Astrocyte (in vitro differentiated cells and primary cell): ENCODE results near the gene ABCC1. TPM values are rescaled to one million over a fixed set of nuclear protein-coding genes. Genes with fewer than 3 reads are reported as not detected.
"Not testable (repeated sequence)": the region's sequence is repeated elsewhere in the genome, so short reads cannot be mapped to it uniquely, and the experiment has no call there.

Experiments used
- DNase-seq: peaks from one replicate; pipeline ENCODE4 v3.0.0-alpha.2; 2010; ENCODE audit warnings: low read depth
- FAIRE-seq: peaks from 2 replicates; lab custom pipeline; 2011; peaks lifted over from hg19 to GRCh38; lab: Jason Lieb, UNC
- H2AFZ ChIP-seq: 2 replicates; pipeline ENCODE4 v1.6.0; 2012; ENCODE audit warnings: low read depth, low read length, inconsistent platforms
- H3K27ac ChIP-seq: 2 replicates; pipeline ENCODE4 v1.5.1; 2011; ENCODE audit warnings: low read depth, low read length, inconsistent platforms
- H3K27me3 ChIP-seq: 2 replicates; pipeline ENCODE4 v1.6.0; 2011; ENCODE audit warnings: low read length, inconsistent platforms; ENCODE audit not compliant: insufficient read depth
- H3K36me3 ChIP-seq: 2 replicates; pipeline ENCODE4 v1.5.1; 2011; ENCODE audit warnings: low read length, inconsistent platforms; ENCODE audit not compliant: insufficient read depth
- H3K4me1 ChIP-seq: 2 replicates; pipeline ENCODE4 v1.5.1; 2011; ENCODE audit warnings: low read length, inconsistent platforms; ENCODE audit not compliant: insufficient read depth
- H3K4me2 ChIP-seq: 2 replicates; pipeline ENCODE4 v1.6.0; 2012; ENCODE audit warnings: low read length, inconsistent platforms
- H3K4me3 ChIP-seq: 2 replicates; pipeline ENCODE4 v1.5.1; 2011; ENCODE audit warnings: low read depth, mild to moderate bottlenecking, low read length, inconsistent platforms; ENCODE audit not compliant: insufficient read depth
- H3K79me2 ChIP-seq: 2 replicates; pipeline ENCODE4 v1.6.0; 2012; ENCODE audit warnings: mild to moderate bottlenecking, low read length, inconsistent platforms; ENCODE audit not compliant: insufficient read depth
- H3K9ac ChIP-seq: 2 replicates; pipeline ENCODE4 v1.6.0; 2012; ENCODE audit warnings: mild to moderate bottlenecking, low read length, inconsistent platforms
- H3K9me3 ChIP-seq: 2 replicates; pipeline ENCODE4 v1.5.1; 2012; ENCODE audit warnings: low read depth, mild to moderate bottlenecking, low read length, inconsistent platforms; ENCODE audit not compliant: insufficient read depth
- H4K20me1 ChIP-seq: 2 replicates; pipeline ENCODE4 v1.6.0; 2012; ENCODE audit warnings: low read length, inconsistent platforms; ENCODE audit not compliant: insufficient read depth
- H3K27ac Mint-ChIP-seq: one replicate; pipeline ENCODE4 v1.8.0; 2021; ENCODE audit warnings: mild to moderate bottlenecking, mixed read lengths; ENCODE audit not compliant: unreplicated experiment
- H3K27me3 Mint-ChIP-seq: one replicate; pipeline ENCODE4 v1.8.0; 2021; ENCODE audit warnings: low read depth, mixed read lengths; ENCODE audit not compliant: unreplicated experiment
- H3K36me3 Mint-ChIP-seq: one replicate; pipeline ENCODE4 v1.8.0; 2021; ENCODE audit warnings: low read depth, mixed read lengths; ENCODE audit not compliant: unreplicated experiment
- H3K4me1 Mint-ChIP-seq: one replicate; pipeline ENCODE4 v1.8.0; 2021; ENCODE audit warnings: low read depth, mixed read lengths; ENCODE audit not compliant: unreplicated experiment
- H3K4me3 Mint-ChIP-seq: one replicate; pipeline ENCODE4 v1.8.0; 2021; ENCODE audit warnings: mild to moderate bottlenecking, moderate library complexity, mixed read lengths; ENCODE audit not compliant: unreplicated experiment
- H3K9me3 Mint-ChIP-seq: one replicate; pipeline ENCODE4 v1.8.0; 2021; ENCODE audit warnings: mild to moderate bottlenecking, mixed read lengths; ENCODE audit not compliant: unreplicated experiment
- EZH2 ChIP-seq: IDR thresholded peaks from 2 replicates; pipeline ENCODE4 v1.6.1; 2012; ENCODE audit warnings: mild to moderate bottlenecking, low read length, inconsistent platforms; ENCODE audit not compliant: insufficient read depth
- total RNA-seq: library from RNA; stranded (reverse); gene quantifications from 2 replicates; pipeline ENCODE4 v1.2.1, GENCODE V29; 2021
- TF ChIP-seq, protein P1 (sequence below): IDR thresholded peaks from 2 replicates; pipeline ENCODE4 v1.5.1; 2011; ENCODE audit warnings: low read depth, mild to moderate bottlenecking, inconsistent platforms, low read length, moderate library complexity; ENCODE audit not compliant: insufficient read depth

The ABCC1 gene
- total RNA-seq, 1 donor from 2014 or later, result 42.1 TPM

DNA sequence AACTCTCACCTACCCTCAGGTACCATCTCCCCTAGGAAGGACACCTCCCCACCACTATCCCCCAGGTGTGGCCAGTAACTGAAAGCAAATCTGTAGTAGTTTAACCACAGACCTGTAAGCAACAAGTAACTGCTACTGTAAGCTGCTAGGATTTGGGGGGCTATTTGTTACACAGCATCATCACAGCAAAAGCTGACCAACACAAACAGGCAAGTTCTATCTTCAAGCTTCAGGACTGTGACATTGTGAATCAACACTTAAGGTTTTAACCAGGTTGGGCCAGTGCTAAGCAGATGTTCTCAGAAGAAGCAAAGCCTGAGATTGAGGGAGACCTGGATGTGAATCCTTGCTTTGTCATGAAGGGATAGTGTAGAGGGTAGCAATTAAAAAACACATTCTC, 226.9 kb downstream of the ABCC1 start:
- no peaks in the 10 kb centered on the region for H4K20me1 ChIP-seq
- TF ChIP-seq, protein P1, sequence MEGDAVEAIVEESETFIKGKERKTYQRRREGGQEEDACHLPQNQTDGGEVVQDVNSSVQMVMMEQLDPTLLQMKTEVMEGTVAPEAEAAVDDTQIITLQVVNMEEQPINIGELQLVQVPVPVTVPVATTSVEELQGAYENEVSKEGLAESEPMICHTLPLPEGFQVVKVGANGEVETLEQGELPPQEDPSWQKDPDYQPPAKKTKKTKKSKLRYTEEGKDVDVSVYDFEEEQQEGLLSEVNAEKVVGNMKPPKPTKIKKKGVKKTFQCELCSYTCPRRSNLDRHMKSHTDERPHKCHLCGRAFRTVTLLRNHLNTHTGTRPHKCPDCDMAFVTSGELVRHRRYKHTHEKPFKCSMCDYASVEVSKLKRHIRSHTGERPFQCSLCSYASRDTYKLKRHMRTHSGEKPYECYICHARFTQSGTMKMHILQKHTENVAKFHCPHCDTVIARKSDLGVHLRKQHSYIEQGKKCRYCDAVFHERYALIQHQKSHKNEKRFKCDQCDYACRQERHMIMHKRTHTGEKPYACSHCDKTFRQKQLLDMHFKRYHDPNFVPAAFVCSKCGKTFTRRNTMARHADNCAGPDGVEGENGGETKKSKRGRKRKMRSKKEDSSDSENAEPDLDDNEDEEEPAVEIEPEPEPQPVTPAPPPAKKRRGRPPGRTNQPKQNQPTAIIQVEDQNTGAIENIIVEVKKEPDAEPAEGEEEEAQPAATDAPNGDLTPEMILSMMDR, result no peak
- no peak overlapping the region for H3K9ac ChIP-seq
- FAIRE-seq, result no peak
- H3K27ac ChIP-seq, result no peak overlapping the region
- peaks cover 16% of the 10 kb centered on the region for H3K36me3 Mint-ChIP-seq
- no peak overlapping the region for H2AFZ ChIP-seq
- H3K27me3 Mint-ChIP-seq, result peaks cover 8% of the 10 kb centered on the region
- H3K4me1 ChIP-seq, result no peaks in the 10 kb centered on the region
- no peak overlapping the region for H3K4me3 ChIP-seq
- H3K4me1 Mint-ChIP-seq, result no peaks in the 10 kb centered on the region
- no peak for DNase-seq
- no peak overlapping the region for H3K4me2 ChIP-seq
- H3K79me2 ChIP-seq, result no peaks in the 10 kb centered on the region
- no peak overlapping the region for H3K4me3 Mint-ChIP-seq
- H3K9me3 Mint-ChIP-seq, result peaks cover 10% of the 10 kb centered on the region
- no peaks in the 10 kb centered on the region for H3K36me3 ChIP-seq
- no peak overlapping the region for H3K27ac Mint-ChIP-seq
- H3K27me3 ChIP-seq, result no peaks in the 10 kb centered on the region
- H3K9me3 ChIP-seq, result peaks cover 7% of the 10 kb centered on the region

DNA sequence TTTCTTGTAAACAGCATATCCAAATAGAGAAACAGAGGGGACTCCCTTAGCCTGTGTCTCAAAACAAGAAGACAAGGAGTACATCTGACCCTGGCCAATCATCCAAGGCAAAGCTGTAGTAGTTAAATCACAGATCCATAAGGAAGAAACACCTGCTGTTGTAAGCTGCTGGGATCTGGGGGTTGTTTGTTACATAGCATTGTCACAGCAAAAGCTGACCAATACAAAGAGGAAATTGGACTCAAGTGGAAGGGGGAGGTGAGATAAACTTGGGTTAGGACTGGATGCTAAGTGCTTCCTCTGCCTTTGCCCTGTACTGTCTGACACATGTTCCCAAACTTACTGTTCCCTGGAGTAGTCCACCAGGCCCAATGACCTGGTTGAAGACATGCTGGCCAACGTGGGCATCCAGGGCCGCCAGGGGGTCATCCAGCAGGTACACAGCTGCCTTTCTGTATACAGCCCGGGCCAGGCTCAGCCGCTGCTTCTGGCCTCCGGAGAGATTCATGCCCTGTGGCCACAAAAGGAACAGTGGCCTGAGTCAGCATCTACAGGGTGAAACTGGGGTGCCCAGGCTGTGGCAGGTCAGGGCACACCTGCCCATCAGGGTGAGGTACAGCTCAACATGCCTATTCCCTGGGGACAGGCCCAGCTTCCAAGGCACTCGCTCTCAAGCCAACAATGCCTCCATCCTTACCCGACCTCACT, 229.2 kb downstream of the ABCC1 start:
- Histone ChIP-seq H3K9ac (no peak overlapping the region), H3K36me3 (no peaks in the 10 kb centered on the region), H3K27ac (no peak overlapping the region), H3K4me2 (no peak overlapping the region), H3K4me3 (no peak overlapping the region), H2AFZ (no peak overlapping the region), H3K27me3 (peaks cover 2% of the 10 kb centered on the region), H4K20me1 (no peaks in the 10 kb centered on the region), H3K79me2 (no peaks in the 10 kb centered on the region), H3K4me1 (no peaks in the 10 kb centered on the region), H3K9me3 (peaks cover 7% of the 10 kb centered on the region)
- no peaks in the 10 kb centered on the region for H3K4me1 Mint-ChIP-seq
- H3K27ac Mint-ChIP-seq, result no peak overlapping the region
- peaks cover 10% of the 10 kb centered on the region for H3K9me3 Mint-ChIP-seq
- no peak for FAIRE-seq
- DNase-seq, result no peak
- no peak overlapping the region for H3K4me3 Mint-ChIP-seq
- peaks cover 16% of the 10 kb centered on the region for H3K36me3 Mint-ChIP-seq
- H3K27me3 Mint-ChIP-seq, result peaks cover 14% of the 10 kb centered on the region
- TF ChIP-seq, protein P1, result no peak
- no peak for TF ChIP-seq EZH2

DNA sequence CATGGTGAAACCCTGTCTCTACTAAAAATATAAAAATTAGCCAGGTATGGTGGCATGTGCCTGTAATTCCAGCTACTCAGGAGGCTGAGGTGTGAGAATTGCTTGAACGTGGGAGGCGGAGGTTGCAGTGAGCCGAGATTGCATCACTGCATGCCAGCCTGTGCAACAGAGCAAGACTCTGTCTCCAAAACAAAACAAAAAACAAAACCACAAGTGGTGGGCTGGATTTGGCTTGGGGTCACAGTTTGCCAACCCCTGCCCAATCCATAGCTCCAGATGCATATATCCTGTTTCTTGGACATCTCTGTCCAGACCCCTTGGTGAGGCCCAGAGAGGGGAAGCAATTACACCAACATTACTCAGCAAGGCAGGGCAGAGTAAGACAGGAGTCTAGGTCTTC, 232.3 kb downstream of the ABCC1 start:
- H3K4me3 Mint-ChIP-seq, DNase-seq: not testable (repeated sequence)
- peaks cover 11% of the 10 kb centered on the region for H3K36me3 Mint-ChIP-seq

More for the DNA sequence above, 232.3 kb downstream of the ABCC1 start:
- H3K27ac Mint-ChIP-seq, H3K36me3 ChIP-seq, H2AFZ ChIP-seq, H3K9me3 ChIP-seq, H3K4me2 ChIP-seq, H4K20me1 ChIP-seq, H3K9me3 Mint-ChIP-seq, H3K4me1 Mint-ChIP-seq, FAIRE-seq, H3K79me2 ChIP-seq, H3K9ac ChIP-seq, H3K27ac ChIP-seq, H3K27me3 ChIP-seq, H3K4me1 ChIP-seq, H3K4me3 ChIP-seq: not testable (repeated sequence)
- H3K27me3 Mint-ChIP-seq, result peaks cover 12% of the 10 kb centered on the region
